TTC549 (cell line): Measurements from ENCODE around the gene CSTB.

Source experiments
- FAIRE-seq: peaks from 2 replicates; lab custom pipeline; 2012; peaks lifted over from hg19 to GRCh38; lab: Jason Lieb, UNC

The CSTB gene

DNA sequence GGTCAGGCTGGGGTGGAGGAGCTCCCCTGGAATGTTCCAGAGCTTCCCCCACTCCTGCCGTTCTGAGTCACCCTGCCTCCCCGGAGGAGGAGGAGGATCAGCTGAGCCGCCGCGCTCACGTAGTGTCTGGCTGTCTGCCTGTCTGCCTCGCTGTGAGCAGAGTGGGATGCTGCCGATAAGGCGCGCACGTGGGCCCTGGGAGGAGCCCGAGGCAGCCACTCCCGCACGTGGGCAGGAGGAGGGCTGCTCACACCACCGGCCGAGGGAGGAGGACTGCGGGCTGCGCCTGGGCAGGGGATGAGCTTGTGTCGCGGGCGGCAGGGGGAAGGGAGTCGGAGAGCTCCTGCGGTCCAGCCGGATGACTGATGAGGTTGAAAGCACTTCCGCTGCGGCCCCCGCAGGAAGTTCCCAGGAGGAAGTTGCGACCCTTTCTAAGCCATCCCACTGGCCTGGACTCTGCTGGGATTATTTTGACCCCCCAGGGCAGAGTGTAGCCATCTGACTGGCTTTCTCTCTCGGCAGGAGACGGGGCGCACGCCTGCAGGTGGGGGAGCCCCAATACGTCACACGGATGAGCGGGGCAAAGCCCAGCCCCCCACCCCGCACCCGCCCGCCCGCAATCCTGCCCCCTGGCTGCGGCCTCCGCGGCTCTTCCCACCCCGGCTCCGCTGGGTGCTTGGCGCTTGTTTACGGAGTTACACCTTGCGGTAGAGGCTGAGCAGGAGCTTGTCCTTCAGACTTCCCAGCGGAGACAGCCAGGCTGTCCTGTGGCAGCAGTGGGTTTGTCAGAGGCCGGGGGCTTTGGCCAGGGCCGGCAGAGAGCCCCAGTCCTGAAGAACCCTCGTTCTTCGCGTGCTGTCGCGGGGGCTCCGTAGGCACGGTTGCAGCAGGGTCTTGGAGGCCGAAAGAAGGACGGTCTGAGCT, 47.4 kb downstream of the CSTB start:
- FAIRE-seq, result no peak

DNA sequence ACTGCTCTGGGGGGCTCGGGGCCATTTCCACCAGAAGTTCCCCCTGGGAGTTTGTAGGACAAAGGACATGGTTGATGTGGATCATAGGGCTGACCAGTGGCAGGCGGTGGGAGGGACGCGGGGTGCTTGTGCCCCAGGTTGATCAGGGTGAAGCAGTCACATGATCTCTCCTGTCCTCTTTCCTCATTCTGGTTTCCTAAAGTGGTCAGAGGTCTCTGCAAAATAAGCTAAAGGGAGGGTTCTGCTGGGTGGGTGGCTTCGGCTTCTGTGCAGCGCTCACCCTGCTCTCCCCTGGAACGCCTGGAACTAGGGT, 48.0 kb downstream of the CSTB start:
- FAIRE-seq, result no peak

DNA sequence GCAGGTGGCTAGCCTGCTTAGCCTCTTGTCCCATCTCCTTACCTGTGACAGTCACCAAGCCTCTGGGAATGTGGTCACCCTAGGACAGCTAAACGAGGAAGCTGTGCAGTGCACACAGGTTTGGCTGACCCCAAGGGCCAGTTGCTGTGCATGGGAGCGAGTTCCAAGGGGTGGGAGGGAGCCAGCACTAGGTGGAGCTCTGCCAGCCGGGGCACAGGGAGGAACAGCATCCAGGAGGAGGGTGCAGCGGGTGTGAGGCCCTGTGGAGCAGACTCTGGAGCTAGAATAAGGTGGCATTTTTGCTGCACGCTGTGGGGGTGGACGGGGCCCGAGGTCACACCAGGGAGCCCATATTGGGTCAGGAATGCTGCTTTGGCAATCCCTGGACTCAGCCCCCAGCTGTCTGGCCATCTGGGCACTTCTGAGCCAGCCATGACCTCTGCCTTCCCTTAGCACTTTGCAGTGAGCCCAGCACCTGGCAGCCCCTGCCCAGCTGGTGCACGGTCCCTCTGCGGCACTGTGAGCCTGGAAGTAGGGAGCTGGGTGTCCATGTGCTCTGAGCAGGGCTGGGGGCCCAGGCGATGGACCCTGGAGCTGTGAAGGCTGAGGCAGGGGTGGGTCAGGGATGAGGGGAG, 48.5 kb downstream of the CSTB start:
- no peak for FAIRE-seq

DNA sequence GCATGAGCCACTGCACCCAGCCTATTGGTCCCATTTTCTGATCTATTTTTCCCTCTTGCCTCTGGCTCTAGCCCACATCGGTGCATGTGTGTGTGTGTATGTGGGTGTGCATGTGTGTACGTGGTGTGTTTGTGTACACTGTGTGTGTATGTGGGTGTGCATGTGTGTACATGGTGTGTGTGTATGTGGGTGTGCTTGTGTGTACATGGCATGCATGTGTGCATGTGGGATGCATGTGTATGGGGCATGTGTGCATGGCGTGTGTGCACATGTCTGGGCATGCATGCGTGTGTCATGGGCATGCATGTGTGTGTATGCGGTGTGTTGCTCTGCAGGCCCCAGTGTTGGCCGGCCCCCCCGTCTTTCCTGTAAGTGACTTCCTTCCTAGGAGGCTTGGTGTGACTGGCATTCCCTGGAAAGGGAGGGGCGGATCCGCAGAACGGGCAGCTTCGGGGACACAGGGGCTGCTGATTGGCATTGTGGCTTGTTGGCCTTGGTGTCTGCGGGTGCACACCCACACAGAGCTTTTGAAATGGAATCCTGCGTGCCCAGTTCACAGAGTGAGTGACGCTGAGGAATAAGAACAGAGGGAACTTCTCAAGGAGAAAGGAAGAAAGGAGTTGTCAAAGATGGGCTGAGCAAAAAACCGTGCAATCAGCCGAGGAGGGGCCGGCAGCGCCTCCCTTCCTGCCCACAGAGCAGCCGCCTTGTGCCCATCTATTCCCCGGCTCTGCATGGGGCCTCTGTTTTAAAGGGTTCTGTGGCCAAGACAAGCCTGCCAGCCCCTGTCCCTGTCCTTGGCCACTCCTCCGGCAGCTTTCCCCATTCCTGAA, 49.2 kb downstream of the CSTB start:
- FAIRE-seq, result no peak
